H9 (cell line): ENCODE data around the gene CUEDC1. TPM values are rescaled to one million over a fixed set of nuclear protein-coding genes. Genes with fewer than 3 reads are reported as not detected.

ENCODE experiments used
- DNase-seq: peaks from one replicate; pipeline ENCODE4 v3.0.0-alpha.2; 2017
- H2AFZ ChIP-seq: one replicate; pipeline ENCODE4 v1.6.1; 2013; ENCODE audit warnings: mild to moderate bottlenecking, low read length, control low read depth, moderate library complexity
- H2AK5ac ChIP-seq: 2 replicates; pipeline ENCODE4 v1.6.1; 2013; ENCODE audit warnings: low read length, control low read depth, mixed read lengths; ENCODE audit not compliant: insufficient read length
- H2BK120ac ChIP-seq: one replicate; pipeline ENCODE4 v1.6.1; 2013; ENCODE audit warnings: low read depth, mild to moderate bottlenecking, low read length, control low read depth, inconsistent platforms; ENCODE audit not compliant: poor library complexity, severe bottlenecking
- H2BK12ac ChIP-seq: 2 replicates; pipeline ENCODE4 v1.6.1; 2013; ENCODE audit warnings: low read length, control low read depth, mixed read lengths, low read depth; ENCODE audit not compliant: insufficient read length
- H2BK15ac ChIP-seq: 2 replicates; pipeline ENCODE4 v1.6.1; 2013; ENCODE audit warnings: low read depth, low read length, control low read depth
- H2BK20ac ChIP-seq: one replicate; pipeline ENCODE4 v1.6.1; 2013; ENCODE audit warnings: low read depth, mild to moderate bottlenecking, low read length, control low read depth, inconsistent platforms; ENCODE audit not compliant: poor library complexity, severe bottlenecking
- H2BK5ac ChIP-seq: 2 replicates; pipeline ENCODE4 v1.6.1; 2013; ENCODE audit warnings: low read length, control low read depth, mixed read lengths; ENCODE audit not compliant: insufficient read length
- H3K14ac ChIP-seq: 2 replicates; pipeline ENCODE4 v1.6.1; 2013; ENCODE audit warnings: low read length, control low read depth; ENCODE audit not compliant: insufficient read depth
- H3K18ac ChIP-seq: 2 replicates; pipeline ENCODE4 v1.6.1; 2013; ENCODE audit warnings: low read depth, mild to moderate bottlenecking, mixed read lengths, low read length, control low read depth; ENCODE audit not compliant: insufficient read length
- H3K23ac ChIP-seq: 2 replicates; pipeline ENCODE4 v1.6.1; 2013; ENCODE audit warnings: low read length, control low read depth, mixed read lengths, low read depth; ENCODE audit not compliant: insufficient read length
- H3K23me2 ChIP-seq: 2 replicates; pipeline ENCODE4 v1.6.1; 2013; ENCODE audit warnings: low read depth, mild to moderate bottlenecking, mixed read lengths, low read length, control low read depth; ENCODE audit not compliant: insufficient read length, poor library complexity, severe bottlenecking
- H3K27ac ChIP-seq: 2 replicates; pipeline ENCODE4 v1.5.1; 2013; ENCODE audit warnings: low read length, control low read depth, mixed read lengths, low read depth; ENCODE audit not compliant: insufficient read length
- H3K27me3 ChIP-seq: 2 replicates; pipeline ENCODE4 v1.6.1; 2013; ENCODE audit warnings: low read length, control low read depth, inconsistent platforms; ENCODE audit not compliant: insufficient read depth
- H3K4ac ChIP-seq: 2 replicates; pipeline ENCODE4 v1.6.1; 2013; ENCODE audit warnings: low read depth, mild to moderate bottlenecking, control low read depth, inconsistent platforms, low read length, moderate library complexity
- H3K4me1 ChIP-seq: 2 replicates; pipeline ENCODE4 v1.6.1; 2013; ENCODE audit warnings: low read length, control low read depth, inconsistent platforms; ENCODE audit not compliant: insufficient read depth
- H3K4me2 ChIP-seq: 2 replicates; pipeline ENCODE4 v1.6.1; 2013; ENCODE audit warnings: low read length, control low read depth, mixed read lengths; ENCODE audit not compliant: insufficient read length, insufficient read depth
- H3K56ac ChIP-seq: 2 replicates; pipeline ENCODE4 v1.6.1; 2013; ENCODE audit warnings: low read depth, mild to moderate bottlenecking, mixed read lengths, low read length, control low read depth; ENCODE audit not compliant: insufficient read length
- H3K79me1 ChIP-seq: 2 replicates; pipeline ENCODE4 v1.6.1; 2013; ENCODE audit warnings: low read depth, mild to moderate bottlenecking, moderate library complexity, low read length, control low read depth, inconsistent platforms; ENCODE audit not compliant: insufficient read depth, poor library complexity, severe bottlenecking
- H3K79me2 ChIP-seq: 2 replicates; pipeline ENCODE4 v1.6.1; 2013; ENCODE audit warnings: low read length, control low read depth, inconsistent platforms; ENCODE audit not compliant: insufficient read depth
- H3K9ac ChIP-seq: 2 replicates; pipeline ENCODE4 v1.6.1; 2013; ENCODE audit warnings: low read length, control low read depth, mixed read lengths; ENCODE audit not compliant: insufficient read length; ENCODE audit errors: extremely low read depth
- H3K9me3 ChIP-seq: one replicate; pipeline ENCODE4 v1.6.1; 2013; ENCODE audit warnings: low read depth, low read length, inconsistent platforms; ENCODE audit not compliant: control insufficient read depth
- H3T11ph ChIP-seq: one replicate; pipeline ENCODE4 v1.6.1; 2013; ENCODE audit warnings: mild to moderate bottlenecking, low read length, control low read depth, inconsistent platforms
- H4K20me1 ChIP-seq: one replicate; pipeline ENCODE4 v1.6.1; 2013; ENCODE audit not compliant: control insufficient read depth, insufficient read length, insufficient read depth
- H4K5ac ChIP-seq: 2 replicates; pipeline ENCODE4 v1.6.1; 2013; ENCODE audit warnings: low read depth, mild to moderate bottlenecking, mixed read lengths, low read length, control low read depth; ENCODE audit not compliant: insufficient read length
- H4K8ac ChIP-seq: replicated peaks from 2 replicates; pipeline ENCODE4 v1.6.1; 2013; ENCODE audit warnings: low read length, control low read depth, mixed read lengths, low read depth; ENCODE audit not compliant: insufficient read length
- H4K91ac ChIP-seq: 2 replicates; pipeline ENCODE4 v1.6.1; 2013; ENCODE audit warnings: low read depth, mild to moderate bottlenecking, moderate library complexity, mixed read lengths, low read length, control low read depth; ENCODE audit not compliant: insufficient read length
- H3K27ac Mint-ChIP-seq, 3 experiments: 2 replicates in 2 of 3; 3 replicates in 1 of 3; pipeline ENCODE4 v1.8.0; 2020 to 2021; ENCODE audit warnings: mixed read lengths in 3 of 3, mild to moderate bottlenecking in 1 of 3, moderate library complexity in 1 of 3
- H3K27me3 Mint-ChIP-seq: 2 replicates; pipeline ENCODE4 v1.8.0; 2021; ENCODE audit warnings: low read depth, mild to moderate bottlenecking, moderate library complexity, mixed read lengths
- H3K36me3 Mint-ChIP-seq, 3 experiments: 2 replicates in 2 of 3; 3 replicates in 1 of 3; pipeline ENCODE4 v1.8.0; 2020 to 2021; ENCODE audit warnings: low read depth in 3 of 3, mixed read lengths in 3 of 3; ENCODE audit not compliant: insufficient read depth in 1 of 3
- H3K4me1 Mint-ChIP-seq, 2 experiments: 2 replicates each; pipeline ENCODE4 v1.8.0; 2020; ENCODE audit warnings: mixed read lengths in 2 of 2
- H3K4me3 Mint-ChIP-seq, 2 experiments: 2 replicates in 1 of 2; 3 replicates in 1 of 2; pipeline ENCODE4 v1.8.0; 2020 to 2021; ENCODE audit warnings: mild to moderate bottlenecking in 2 of 2, mixed read lengths in 2 of 2, moderate library complexity in 1 of 2
- H3K9me3 Mint-ChIP-seq, 2 experiments: 2 replicates in 1 of 2; 3 replicates in 1 of 2; pipeline ENCODE4 v1.8.0; 2020; ENCODE audit warnings: mild to moderate bottlenecking in 2 of 2, mixed read lengths in 2 of 2, moderate library complexity in 1 of 2
- CTCF ChIP-seq: fragments of 200-600 bp; sonication (generic); conservative IDR thresholded peaks from 3 replicates; pipeline ENCODE4 v1.8.0; 2021; ENCODE audit warnings: antibody characterized with exemption, mild to moderate bottlenecking
- WGBS: extraction: QIAGEN DNeasy Blood & Tissue Kit; methylation state at CpG from one replicate; pipeline ENCODE4 v1.1.7; 2013; ENCODE audit warnings: missing lambda C conversion rate, low lambda C conversion rate, mixed read lengths; ENCODE audit not compliant: insufficient read length; ENCODE audit errors: extremely low coverage; 5-methylcytosine and 5-hydroxymethylcytosine counted together
- total RNA-seq: library from RNA; stranded (reverse); gene quantifications from 2 replicates; pipeline ENCODE4 v1.2.1, GENCODE V29; 2021

The CUEDC1 gene
- total RNA-seq, 1 experiment from 2014 or later: 7.3 TPM

GRCh38 chr17:57931488-57932137 lies 23.6 kb downstream of the CUEDC1 start:
- no peak for DNase-seq
- H3K56ac ChIP-seq: no peak overlapping the region
- no peak overlapping the region for H3T11ph ChIP-seq
- no peak overlapping the region for H4K8ac ChIP-seq
- Mint-ChIP-seq H3K4me3 (no peak overlapping the region; a peak in 1 of 5 replicates), H3K36me3 (no peaks in the 10 kb centered on the region; a peak in 1 of 7 replicates), H3K4me1 (peaks cover 34 to 56% of the 10 kb centered on the region in 2 experiments), H3K27me3 (peaks cover 48% of the 10 kb centered on the region), H3K9me3 (no peaks in the 10 kb centered on the region), H3K27ac (peak overlapping the region in 1 of 3 experiments; percentile 83; a peak in 3 of 7 replicates)
- H2AK5ac ChIP-seq: no peak overlapping the region
- H2BK15ac ChIP-seq: no peak overlapping the region
- no peak overlapping the region for H2AFZ ChIP-seq
- H2BK20ac ChIP-seq: no peak overlapping the region
- no peaks in the 10 kb centered on the region for H3K79me2 ChIP-seq
- no peak overlapping the region for H2BK5ac ChIP-seq
- no peak overlapping the region for H3K18ac ChIP-seq
- H3K79me1 ChIP-seq: no peaks in the 10 kb centered on the region
- H3K23me2 ChIP-seq: no peaks in the 10 kb centered on the region
- no CpG with 5 or more reads among the region's 12 CpGs for WGBS
- no peak overlapping the region for H2BK12ac ChIP-seq
- H3K27me3 ChIP-seq: no peaks in the 10 kb centered on the region; the same call in 1 of the 2 replicates
- no peaks in the 10 kb centered on the region for H4K20me1 ChIP-seq
- no peaks in the 10 kb centered on the region for H3K9me3 ChIP-seq
- H3K14ac ChIP-seq: no peak overlapping the region
- H2BK120ac ChIP-seq: no peak overlapping the region
- no peak overlapping the region for H3K27ac ChIP-seq
- TF ChIP-seq CTCF: no peak
- no peak overlapping the region for H3K4me2 ChIP-seq
- no peak overlapping the region for H4K5ac ChIP-seq
- no peak overlapping the region for H3K23ac ChIP-seq
- H3K9ac ChIP-seq: no peak overlapping the region
- H3K4me1 ChIP-seq: no peaks in the 10 kb centered on the region; the same call in 1 of the 2 replicates
- no peak overlapping the region for H4K91ac ChIP-seq
- no peak overlapping the region for H3K4ac ChIP-seq
